IMR-90 (cell line): Measurements from ENCODE around the gene HEATR1. TPM values are rescaled to one million over a fixed set of nuclear protein-coding genes. Genes with fewer than 3 reads are reported as not detected.

ENCODE experiments used
- ATAC-seq: fragments of 200-7000 bp; cut with Tn5 transposase; 2 replicates; pipeline ENCODE4 v1.9.1; 2020; ENCODE audit warnings: low read depth, mild to moderate bottlenecking, moderate library complexity
- BruUV-seq: library from RNA; stranded (reverse); fragments of 400-500 nt; replicated peaks from 2 replicates; lab custom pipeline; 2021; lab: Mats Ljungman, UMichigan
- CTCF ChIA-PET: fragments of 300-600 bp; formaldehyde crosslinking; extraction: SDS; loops from one replicate; lab custom pipeline; 2021; ENCODE audit warnings: antibody characterized with exemption; lab: Yijun Ruan, JAX
- POLR2A ChIA-PET: fragments of 300-600 bp; sonication (Branson Sonifier 250); formaldehyde crosslinking; loops from one replicate; lab custom pipeline; 2022; ENCODE audit warnings: antibody characterized with exemption; ENCODE audit not compliant: unreplicated experiment; lab: Charles Lee
- DNase-seq: peaks from one replicate; pipeline ENCODE4 v3.0.0; 2013
- H2AFZ ChIP-seq: replicated peaks from 2 replicates; pipeline ENCODE3; 2013; ENCODE audit warnings: low read length, mild to moderate bottlenecking; ENCODE audit not compliant: poor library complexity
- H2AK5ac ChIP-seq: 2 replicates; pipeline ENCODE4 v1.6.1; 2013; ENCODE audit warnings: low read depth, low read length, inconsistent platforms
- H2AK9ac ChIP-seq: replicated peaks from 2 replicates; pipeline ENCODE3; 2013; ENCODE audit warnings: mild to moderate bottlenecking, low read depth, low read length, moderate library complexity; ENCODE audit not compliant: poor library complexity
- H2BK120ac ChIP-seq: 2 replicates; pipeline ENCODE4 v1.6.1; 2013; ENCODE audit warnings: low read depth, low read length, inconsistent platforms
- H2BK15ac ChIP-seq: 3 replicates; pipeline ENCODE4 v1.6.1; 2013; ENCODE audit warnings: low read depth, low read length, inconsistent platforms
- H2BK20ac ChIP-seq: 2 replicates; pipeline ENCODE4 v1.6.1; 2013; ENCODE audit warnings: low read depth, mild to moderate bottlenecking, inconsistent platforms, low read length, moderate library complexity
- H2BK5ac ChIP-seq: 2 replicates; pipeline ENCODE4 v1.6.1; 2013; ENCODE audit warnings: mild to moderate bottlenecking, low read depth, low read length, inconsistent platforms; ENCODE audit not compliant: poor library complexity, severe bottlenecking
- H3K14ac ChIP-seq: replicated peaks from 2 replicates; pipeline ENCODE4 v1.6.1; 2013; ENCODE audit warnings: low read depth, low read length, inconsistent platforms
- H3K18ac ChIP-seq: 2 replicates; pipeline ENCODE4 v1.6.1; 2013; ENCODE audit warnings: low read depth, low read length, control low read depth
- H3K23ac ChIP-seq: 2 replicates; pipeline ENCODE4 v1.6.1; 2013; ENCODE audit warnings: low read depth, low read length, inconsistent platforms
- H3K27ac ChIP-seq: 2 replicates; pipeline ENCODE4 v1.5.1; 2013; ENCODE audit warnings: mild to moderate bottlenecking, control low read depth, low read length; ENCODE audit not compliant: insufficient read depth
- H3K27me3 ChIP-seq: 2 replicates; pipeline ENCODE4 v1.6.1; 2013; ENCODE audit warnings: low read length; ENCODE audit not compliant: control insufficient read depth, insufficient read depth
- H3K36me3 ChIP-seq: 2 replicates; pipeline ENCODE4 v1.6.1; 2013; ENCODE audit warnings: low read length, mixed read lengths; ENCODE audit not compliant: control insufficient read depth, insufficient read depth
- H3K4ac ChIP-seq: 2 replicates; pipeline ENCODE4 v1.6.1; 2013; ENCODE audit warnings: low read depth, low read length, inconsistent platforms
- H3K4me1 ChIP-seq: 2 replicates; pipeline ENCODE4 v1.6.1; 2013; ENCODE audit warnings: low read length, mixed read lengths; ENCODE audit not compliant: control insufficient read depth, insufficient read depth
- H3K4me2 ChIP-seq: 2 replicates; pipeline ENCODE4 v1.6.1; 2013; ENCODE audit warnings: low read depth, mild to moderate bottlenecking, control low read depth, low read length, moderate library complexity
- H3K4me3 ChIP-seq: 2 replicates; pipeline ENCODE4 v1.5.1; 2013; ENCODE audit warnings: low read depth, mild to moderate bottlenecking, control low read depth, low read length, moderate library complexity; ENCODE audit not compliant: insufficient read depth
- H3K56ac ChIP-seq: 2 replicates; pipeline ENCODE4 v1.6.1; 2013; ENCODE audit warnings: low read length, inconsistent platforms; ENCODE audit not compliant: insufficient read depth; ENCODE audit errors: extremely low read depth
- H3K79me1 ChIP-seq, 2 experiments: 2 replicates each; pipeline ENCODE4 v1.6.1; 2013; ENCODE audit warnings: low read length in 2 of 2, inconsistent platforms in 1 of 2, low read depth in 1 of 2
- H3K9ac ChIP-seq: 2 replicates; pipeline ENCODE4 v1.6.1; 2013; ENCODE audit warnings: low read depth, low read length, control low read depth
- H3K9me1 ChIP-seq: 2 replicates; pipeline ENCODE4 v1.6.1; 2013; ENCODE audit warnings: low read length, inconsistent platforms; ENCODE audit not compliant: insufficient read depth
- H3K9me3 ChIP-seq: 2 replicates; pipeline ENCODE4 v1.6.1; 2013; ENCODE audit warnings: low read length; ENCODE audit not compliant: control insufficient read depth, insufficient read depth
- H4K20me1 ChIP-seq: 2 replicates; pipeline ENCODE4 v1.6.1; 2013; ENCODE audit warnings: low read length, inconsistent platforms; ENCODE audit not compliant: insufficient read depth
- H4K5ac ChIP-seq: 2 replicates; pipeline ENCODE4 v1.6.1; 2013; ENCODE audit warnings: mild to moderate bottlenecking, low read depth, low read length, control low read depth
- H4K8ac ChIP-seq, 2 experiments: 2 replicates each; pipeline ENCODE4 v1.6.1; 2013; ENCODE audit warnings: low read depth in 2 of 2, low read length in 2 of 2, control low read depth in 1 of 2, inconsistent platforms in 1 of 2
- H4K91ac ChIP-seq: 2 replicates; pipeline ENCODE4 v1.6.1; 2013; ENCODE audit warnings: low read depth, low read length, inconsistent platforms; ENCODE audit not compliant: insufficient read depth
- BHLHE40 ChIP-seq: fragments of 150-350 bp; IDR thresholded peaks from 2 replicates; pipeline ENCODE4 v1.6.1; 2016; ENCODE audit warnings: mild to moderate bottlenecking, low read depth, low read length
- CEBPB ChIP-seq: IDR thresholded peaks from 2 replicates; pipeline ENCODE4 v1.6.1; 2012; ENCODE audit warnings: low read depth, low read length, improper control_type of control experiment
- CHD1 ChIP-seq: IDR thresholded peaks from 2 replicates; pipeline ENCODE4 v1.6.1; 2012; ENCODE audit warnings: low read depth, low read length, improper control_type of control experiment
- ELK1 ChIP-seq: fragments of 150-350 bp; IDR thresholded peaks from 2 replicates; pipeline ENCODE4 v1.6.1; 2016; ENCODE audit warnings: low read depth, mild to moderate bottlenecking, low read length, moderate library complexity, borderline replicate concordance
- MAZ ChIP-seq: IDR thresholded peaks from 2 replicates; pipeline ENCODE4 v1.6.1; 2012; ENCODE audit warnings: low read depth, mild to moderate bottlenecking, low read length, improper control_type of control experiment, moderate library complexity, borderline replicate concordance
- MXI1 ChIP-seq: IDR thresholded peaks from 2 replicates; pipeline ENCODE4 v1.6.1; 2012; ENCODE audit warnings: low read depth, mild to moderate bottlenecking, low read length, moderate library complexity, borderline replicate concordance
- NFE2L2 ChIP-seq: fragments of 150-350 bp; IDR thresholded peaks from 2 replicates; pipeline ENCODE4 v1.6.1; 2016; ENCODE audit warnings: low read depth, mild to moderate bottlenecking, low read length
- POLR2A ChIP-seq: IDR thresholded peaks from 2 replicates; pipeline ENCODE4 v1.6.1; 2012; ENCODE audit warnings: mild to moderate bottlenecking, low read depth, low read length
- RAD21 ChIP-seq: IDR thresholded peaks from 2 replicates; pipeline ENCODE4 v1.6.1; 2012; ENCODE audit warnings: low read length, improper control_type of control experiment
- RFX5 ChIP-seq: IDR thresholded peaks from 2 replicates; pipeline ENCODE4 v1.8.0; 2012; ENCODE audit warnings: low read depth, mild to moderate bottlenecking, low read length, moderate library complexity
- WGBS, 2 experiments: methylation state at CpG; one replicate each; pipeline versions ENCODE4 v1.1.5 to v1.1.7; 2013; ENCODE audit warnings: missing lambda C conversion rate in 2 of 2; ENCODE audit not compliant: insufficient read length in 1 of 2; ENCODE audit errors: extremely low coverage in 2 of 2; 5-methylcytosine and 5-hydroxymethylcytosine counted together
- dilution Hi-C: fragments of 300-500 bp; cut with HindIII; formaldehyde crosslinking; loops from one replicate; pipeline ENCODE4 v1.14.3; 2018; ENCODE audit warnings: low sequenced_read_pairs; ENCODE audit not compliant: unreplicated experiment
- in situ Hi-C: fragments of 300-500 bp; cut with MboI; formaldehyde crosslinking; loops from 3 replicates; pipeline ENCODE4 v1.14.3; 2019; ENCODE audit warnings: low sequenced_read_pairs, inconsistent platforms, mixed read lengths
- intact Hi-C: fragments of 100-400 bp; cut with micrococcal nuclease; formaldehyde crosslinking; loops from 2 replicates; pipeline ENCODE4 v1.10.0; 2022
- polyA plus RNA-seq, 3 experiments: library from polyadenylated mRNA; depleted of rRNA; stranded (reverse); fragments of >200 nt; gene quantifications; 2 replicates each; pipeline ENCODE4 v1.2.3, GENCODE V29; 2012; ENCODE audit warnings: low replicate concordance in 1 of 3
- total RNA-seq: library from RNA; depleted of rRNA; stranded (reverse); fragments of >200 nt; gene quantifications from 2 replicates; pipeline ENCODE4 v1.2.3, GENCODE V29; 2012
- TF ChIP-seq, protein P1 (sequence below): conservative IDR thresholded peaks from 2 replicates; pipeline ENCODE4 v1.5.1; 2012; ENCODE audit warnings: mild to moderate bottlenecking, low read depth, low read length, improper control_type of control experiment

Gene HEATR1
- total and polyA plus RNA-seq, 2 of the 4 experiments (the other 2 are of a cell fraction): 8.5 to 53.8 TPM

- H2BK120ac ChIP-seq: peak within 1 kb of the TSS; percentile 86
- H3K4me3 ChIP-seq: peak within 1 kb of the TSS; percentile 61
- H3K56ac ChIP-seq: peak within 1 kb of the TSS; percentile 63
- peak within 1 kb of the TSS; percentile 93 for H2AK9ac ChIP-seq
- peak within 1 kb of the TSS; percentile 91 for H2AFZ ChIP-seq
- H3K4me2 ChIP-seq: peak within 1 kb of the TSS; percentile 81
- peak within 1 kb of the TSS; percentile 30 to 98 for H4K8ac ChIP-seq
- ChIA-PET POLR2A (no interaction called here), CTCF (no interaction called here)
- no peaks in the 10 kb centered on the region for H3K9me3 ChIP-seq
- H2BK20ac ChIP-seq: peak within 1 kb of the TSS; percentile 33
- no peak for TF ChIP-seq NFE2L2
- TF ChIP-seq CEBPB: no peak
- TF ChIP-seq CHD1: no peak
- TF ChIP-seq BHLHE40: no peak
- TF ChIP-seq ELK1: no peak
- TF ChIP-seq POLR2A: peak; percentile 64
- no peak for TF ChIP-seq RFX5
- TF ChIP-seq, protein P1, sequence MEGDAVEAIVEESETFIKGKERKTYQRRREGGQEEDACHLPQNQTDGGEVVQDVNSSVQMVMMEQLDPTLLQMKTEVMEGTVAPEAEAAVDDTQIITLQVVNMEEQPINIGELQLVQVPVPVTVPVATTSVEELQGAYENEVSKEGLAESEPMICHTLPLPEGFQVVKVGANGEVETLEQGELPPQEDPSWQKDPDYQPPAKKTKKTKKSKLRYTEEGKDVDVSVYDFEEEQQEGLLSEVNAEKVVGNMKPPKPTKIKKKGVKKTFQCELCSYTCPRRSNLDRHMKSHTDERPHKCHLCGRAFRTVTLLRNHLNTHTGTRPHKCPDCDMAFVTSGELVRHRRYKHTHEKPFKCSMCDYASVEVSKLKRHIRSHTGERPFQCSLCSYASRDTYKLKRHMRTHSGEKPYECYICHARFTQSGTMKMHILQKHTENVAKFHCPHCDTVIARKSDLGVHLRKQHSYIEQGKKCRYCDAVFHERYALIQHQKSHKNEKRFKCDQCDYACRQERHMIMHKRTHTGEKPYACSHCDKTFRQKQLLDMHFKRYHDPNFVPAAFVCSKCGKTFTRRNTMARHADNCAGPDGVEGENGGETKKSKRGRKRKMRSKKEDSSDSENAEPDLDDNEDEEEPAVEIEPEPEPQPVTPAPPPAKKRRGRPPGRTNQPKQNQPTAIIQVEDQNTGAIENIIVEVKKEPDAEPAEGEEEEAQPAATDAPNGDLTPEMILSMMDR: 0 out of 2 replicates have a peak, but pooled peaks have one; percentile 2
- peak; percentile 44; the same call in 1 of the 2 replicates for TF ChIP-seq MXI1
- peak; percentile 46; the same call in 1 of the 2 replicates for TF ChIP-seq MAZ
- TF ChIP-seq RAD21: no peak
- 0 out of 2 replicates have a peak, but pooled peaks cover 1% of the 10 kb centered on the region for H3K36me3 ChIP-seq
- peak within 1 kb of the TSS; percentile 89 for H2AK5ac ChIP-seq
- H3K9me1 ChIP-seq: peaks cover 3% of the 10 kb centered on the region; the same call in 1 of the 2 replicates
- H3K4me1 ChIP-seq: peaks cover 8% of the 10 kb centered on the region
- in situ Hi-C loops: no loop called here
- H3K4ac ChIP-seq: peak within 1 kb of the TSS; percentile 96
- ATAC-seq (peak; percentile 84), DNase-seq (peak; percentile 80)
- dilution Hi-C loops: no loop called here
- BruUV-seq: no TSS peak
- peak within 1 kb of the TSS; percentile 93 for H3K14ac ChIP-seq
- 0% methylated on average over 10 of the region's 35 CpGs; no CpG with 5 or more reads in 1 of the 2 experiments for WGBS, 2 experiments
- H2BK5ac ChIP-seq: peak within 1 kb of the TSS; percentile 68
- peak within 1 kb of the TSS; percentile 98 for H4K5ac ChIP-seq
- H4K20me1 ChIP-seq: no peaks in the 10 kb centered on the region
- H3K27ac ChIP-seq: peak within 1 kb of the TSS; percentile 81
- H4K91ac ChIP-seq: peak within 1 kb of the TSS; percentile 93
- peak within 1 kb of the TSS; percentile 91; the same call in 1 of the 3 replicates for H2BK15ac ChIP-seq
- intact Hi-C loops: loop anchor here (5.0 kb wide), 1 partner anchor 241 kb away; the partner anchor contains the start of gene ERO1B
- peak within 1 kb of the TSS; percentile 70 for H3K9ac ChIP-seq
- peaks cover 4 to 8% of the 10 kb centered on the region in 2 experiments; a peak in 3 of 4 replicates for H3K79me1 ChIP-seq
- H3K23ac ChIP-seq: peak within 1 kb of the TSS; percentile 85
- peak within 1 kb of the TSS; percentile 87 for H3K18ac ChIP-seq
- no peaks in the 10 kb centered on the region for H3K27me3 ChIP-seq
Observed at GRCh38 chr1:236523704-236524141, 80.6 kb downstream of the HEATR1 start, which contains the start of gene LGALS8. Gene LGALS8 (plus strand): TSS chr1:236523982. CDS start chr1:236526071, 2,089 bp downstream.
